Gastrocnemius medialis (tissue), 4 donors: ENCODE data around the gene SORBS1. TPM values are rescaled to one million over a fixed set of nuclear protein-coding genes. Genes with fewer than 3 reads are reported as not detected.

Source experiments
- ATAC-seq, 2 donors: fragments of 150-250 bp; one replicate each; pipeline ENCODE4 v1.9.1; 2016
- DNase-seq, 2 donors: peaks; one replicate each; pipeline ENCODE4 v3.0.0-alpha.2; 2019
- H3K27ac ChIP-seq, 4 donors: fragments of 200-600 bp; sonication (generic); 1 replicate in 1 of 4; 2 replicates in 3 of 4; pipeline ENCODE4 v1.5.1; 2016 to 2018; ENCODE audit warnings: mild to moderate bottlenecking in 2 of 4, moderate library complexity in 1 of 4
- H3K27me3 ChIP-seq, 3 donors: fragments of 200-600 bp; sonication (generic) in 2 of 3; 1 replicate in 1 of 3; 2 replicates in 2 of 3; pipeline versions ENCODE4 v1.5.1 to v1.6.0; 2016 to 2019; ENCODE audit warnings: mild to moderate bottlenecking in 1 of 3, moderate library complexity in 1 of 3
- H3K36me3 ChIP-seq, 2 donors: fragments of 200-600 bp; sonication (generic) in 1 of 2; one replicate each; pipeline ENCODE4 v1.5.1; 2017 to 2018
- H3K4me1 ChIP-seq, 2 donors: fragments of 200-600 bp; sonication (generic) in 1 of 2; one replicate each; pipeline ENCODE4 v1.5.1; 2016 to 2017; ENCODE audit warnings: mild to moderate bottlenecking in 2 of 2
- H3K4me3 ChIP-seq, 4 donors: fragments of 200-600 bp; sonication (generic) in 3 of 4; 1 replicate in 1 of 4; 2 replicates in 3 of 4; pipeline ENCODE4 v1.5.1; 2016 to 2019; ENCODE audit warnings: mild to moderate bottlenecking in 2 of 4
- H3K9me3 ChIP-seq, 3 donors: fragments of 200-600 bp; sonication (generic) in 2 of 3; 1 replicate in 1 of 3; 2 replicates in 2 of 3; pipeline ENCODE4 v1.5.1; 2016 to 2019
- POLR2A ChIP-seq, 2 donors: fragments of 450-650 bp; IDR thresholded peaks; one replicate each; pipeline ENCODE4 v1.6.1; 2017; ENCODE audit warnings: antibody characterized with exemption in 2 of 2, mild to moderate bottlenecking in 2 of 2, moderate library complexity in 2 of 2
- in situ Hi-C, 4 donors: fragments of 200-750 bp; cut with MboI; loops; one replicate each; pipeline versions ENCODE4 v1.15.0 to v1.8.0; 2017; ENCODE audit warnings: low sequenced_read_pairs in 4 of 4
- intact Hi-C: fragments of 100-400 bp; cut with DNase I; formaldehyde crosslinking; loops from one replicate; pipeline ENCODE4 v1.15.1; 2023; ENCODE audit warnings: low total_unique reads
- total RNA-seq, 4 donors: library from RNA; depleted of rRNA; stranded (reverse); fragments of >200 nt; gene quantifications; one replicate each; pipeline versions ENCODE4 v1.1.0 to v1.2.3, GENCODE V29; 2016
- TF ChIP-seq, protein P1 (sequence below), 5 experiments: fragments of 450-650 bp in 3 of 5; fragments of 200-600 bp in 2 of 5; sonication (generic) in 2 of 5; IDR thresholded peaks in 4 of 5; conservative IDR thresholded peaks in 1 of 5; 1 replicate in 4 of 5; 2 replicates in 1 of 5; pipeline ENCODE4 v1.5.1; 2016 to 2019; ENCODE audit warnings: antibody characterized with exemption in 5 of 5, mild to moderate bottlenecking in 3 of 5, moderate library complexity in 3 of 5

Gene SORBS1
- total RNA-seq, 4 donors from 2014 or later, result 146 to 331 (median 186) TPM

DNA sequence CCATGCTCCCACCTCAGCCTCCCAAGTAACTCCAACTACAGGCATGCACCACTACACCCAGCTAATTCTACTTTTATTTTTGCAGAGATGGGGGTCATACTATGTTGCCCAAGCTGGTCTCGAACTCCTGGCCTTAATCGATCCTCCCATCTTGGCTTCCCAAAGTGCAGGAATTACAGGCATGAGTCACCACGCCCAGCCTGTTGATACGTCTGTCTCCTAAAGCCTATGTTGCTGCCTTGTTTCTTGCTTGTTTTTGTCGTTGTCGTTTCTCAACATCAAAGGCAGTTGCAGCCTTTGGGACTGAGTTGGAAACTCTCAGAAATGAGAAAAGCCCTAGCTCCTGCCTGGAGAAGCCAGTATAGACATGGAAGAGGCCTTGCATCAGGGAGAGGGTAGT, 49.9 kb downstream of the SORBS1 start:
- Histone ChIP-seq H3K9me3 (no peaks in the 10 kb centered on the region), H3K4me3 (no peak overlapping the region), H3K36me3 (no peaks in the 10 kb centered on the region), H3K27me3 (no peaks in the 10 kb centered on the region), H3K27ac (peak overlapping the region; percentile 72 to 92 (median 80)), H3K4me1 (peaks cover 63 to 72% of the 10 kb centered on the region in 2 donors)
- intact Hi-C loops, result no loop called here
- in situ Hi-C loops, result no loop called here
- no peak for TF ChIP-seq POLR2A (IDR thresholded peaks at IDR 0.05)
- TF ChIP-seq, protein P1, sequence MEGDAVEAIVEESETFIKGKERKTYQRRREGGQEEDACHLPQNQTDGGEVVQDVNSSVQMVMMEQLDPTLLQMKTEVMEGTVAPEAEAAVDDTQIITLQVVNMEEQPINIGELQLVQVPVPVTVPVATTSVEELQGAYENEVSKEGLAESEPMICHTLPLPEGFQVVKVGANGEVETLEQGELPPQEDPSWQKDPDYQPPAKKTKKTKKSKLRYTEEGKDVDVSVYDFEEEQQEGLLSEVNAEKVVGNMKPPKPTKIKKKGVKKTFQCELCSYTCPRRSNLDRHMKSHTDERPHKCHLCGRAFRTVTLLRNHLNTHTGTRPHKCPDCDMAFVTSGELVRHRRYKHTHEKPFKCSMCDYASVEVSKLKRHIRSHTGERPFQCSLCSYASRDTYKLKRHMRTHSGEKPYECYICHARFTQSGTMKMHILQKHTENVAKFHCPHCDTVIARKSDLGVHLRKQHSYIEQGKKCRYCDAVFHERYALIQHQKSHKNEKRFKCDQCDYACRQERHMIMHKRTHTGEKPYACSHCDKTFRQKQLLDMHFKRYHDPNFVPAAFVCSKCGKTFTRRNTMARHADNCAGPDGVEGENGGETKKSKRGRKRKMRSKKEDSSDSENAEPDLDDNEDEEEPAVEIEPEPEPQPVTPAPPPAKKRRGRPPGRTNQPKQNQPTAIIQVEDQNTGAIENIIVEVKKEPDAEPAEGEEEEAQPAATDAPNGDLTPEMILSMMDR (IDR thresholded peaks at IDR 0.05 in 4 of 5, conservative IDR thresholded peaks at IDR 0.05 in 1 of 5), result no peak
- DNase-seq, result no peak
- ATAC-seq, result no peak

DNA sequence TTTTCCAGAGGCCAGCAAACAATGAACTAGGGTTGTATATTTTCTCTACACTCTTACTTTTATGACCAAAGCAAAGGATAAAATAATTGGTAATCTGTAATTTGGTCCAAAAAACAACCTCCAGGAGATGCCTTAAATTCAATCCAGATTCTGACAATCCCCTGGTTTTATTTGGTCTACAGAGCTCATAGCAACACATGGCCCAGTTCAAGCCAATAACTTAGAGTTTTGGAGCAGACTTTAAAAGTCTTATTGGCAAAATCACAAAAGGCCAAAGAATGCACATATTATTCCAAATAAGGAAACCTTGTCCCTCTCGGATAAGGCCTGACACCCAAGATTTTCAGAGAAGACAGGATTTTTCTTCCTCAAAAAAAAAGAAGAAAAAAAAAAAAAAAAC, 51.9 kb downstream of the SORBS1 start:
- Histone ChIP-seq H3K4me3 (peak overlapping the region in 3 of 4 donors; percentile 5 to 18 (median 6)), H3K27ac (peak overlapping the region; percentile 59 to 74 (median 62))

DNA sequence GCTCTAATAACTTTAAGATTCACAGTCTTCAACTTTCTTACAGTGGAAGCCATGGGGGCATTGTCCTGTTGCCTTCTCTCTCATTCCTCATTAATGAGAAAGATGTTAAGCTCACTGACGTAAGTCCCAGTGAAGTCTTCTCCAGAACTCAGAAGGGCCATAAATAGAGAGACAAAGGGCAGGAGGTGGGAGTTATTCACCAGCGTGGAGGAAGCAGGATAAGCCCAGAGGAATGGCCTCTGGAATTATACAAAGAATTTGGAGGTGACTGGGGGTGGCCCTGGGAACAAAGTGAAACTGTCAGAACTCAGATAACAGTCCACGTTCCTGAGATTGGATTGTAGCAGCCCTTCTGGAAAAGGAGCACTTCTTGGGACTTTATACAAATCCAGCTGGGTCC, 52.4 kb downstream of the SORBS1 start:
- peak overlapping the region; percentile 59 to 74 (median 62) for H3K27ac ChIP-seq
- H3K4me1 ChIP-seq, result peaks cover 58 to 79% of the 10 kb centered on the region in 2 donors
- ATAC-seq, result peak in 1 of 2 donors; percentile 7
- no peaks in the 10 kb centered on the region for H3K9me3 ChIP-seq
- in situ Hi-C loops, result no loop called here
- H3K27me3 ChIP-seq, result no peaks in the 10 kb centered on the region
- DNase-seq, result no peak
- peak overlapping the region in 3 of 4 donors; percentile 5 to 18 (median 6) for H3K4me3 ChIP-seq
- intact Hi-C loops, result no loop called here
- TF ChIP-seq POLR2A (IDR thresholded peaks at IDR 0.05), result no peak
- TF ChIP-seq, protein P1 (IDR thresholded peaks at IDR 0.05 in 4 of 5, conservative IDR thresholded peaks at IDR 0.05 in 1 of 5), result no peak
- no peaks in the 10 kb centered on the region for H3K36me3 ChIP-seq

More for the DNA sequence above, 51.9 kb downstream of the SORBS1 start:
- intact Hi-C loops, result no loop called here
- H3K4me1 ChIP-seq, result peaks cover 62 to 79% of the 10 kb centered on the region in 2 donors
- no peaks in the 10 kb centered on the region for H3K36me3 ChIP-seq
- TF ChIP-seq, protein P1 (IDR thresholded peaks at IDR 0.05 in 4 of 5, conservative IDR thresholded peaks at IDR 0.05 in 1 of 5), result no peak
- no peak for TF ChIP-seq POLR2A (IDR thresholded peaks at IDR 0.05)
- H3K27me3 ChIP-seq, result no peaks in the 10 kb centered on the region
- DNase-seq, result no peak
- no peak for ATAC-seq
- H3K9me3 ChIP-seq, result no peaks in the 10 kb centered on the region
- in situ Hi-C loops, result no loop called here

DNA sequence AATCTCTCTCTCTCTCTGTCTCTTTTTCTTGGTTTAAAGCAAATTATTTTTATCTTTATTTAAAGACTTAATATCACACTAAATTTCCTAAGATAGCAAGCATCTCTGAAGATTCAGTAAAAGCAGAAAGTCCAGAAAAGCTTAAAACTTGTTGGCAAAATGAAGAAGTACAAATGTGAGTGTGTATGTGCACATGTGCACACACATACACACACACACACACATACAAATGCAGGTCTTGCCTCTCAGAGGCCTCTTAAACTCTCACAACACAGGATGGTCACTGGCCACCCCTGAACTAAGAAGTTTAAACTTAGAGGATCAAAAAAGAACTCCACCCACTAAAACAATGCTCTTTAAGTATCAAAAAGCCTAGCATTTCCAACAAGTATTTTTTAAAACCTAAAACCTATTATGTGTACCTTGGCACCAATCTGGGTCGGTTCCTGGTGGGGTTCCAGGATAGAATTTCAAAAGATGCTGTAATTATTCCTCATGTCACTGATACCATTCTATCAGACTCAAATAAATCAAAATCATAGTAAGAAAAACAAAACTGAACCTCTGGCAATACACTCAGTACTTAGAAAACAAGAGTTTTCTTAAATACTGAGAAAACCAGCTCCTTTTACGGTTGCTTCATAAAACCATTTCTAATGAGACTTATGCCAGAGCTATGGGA, 55.0 kb downstream of the SORBS1 start:
- in situ Hi-C loops, result no loop called here
- H3K4me1 ChIP-seq, result peaks cover 59 to 80% of the 10 kb centered on the region in 2 donors

More for the DNA sequence above, 55.0 kb downstream of the SORBS1 start:
- DNase-seq (no peak), ATAC-seq (no peak)
- Histone ChIP-seq H3K27me3 (no peaks in the 10 kb centered on the region), H3K36me3 (no peaks in the 10 kb centered on the region), H3K27ac (peak overlapping the region; percentile 10 to 39 (median 25)), H3K9me3 (no peaks in the 10 kb centered on the region), H3K4me3 (no peak overlapping the region)
- intact Hi-C loops, result no loop called here
- TF ChIP-seq POLR2A (IDR thresholded peaks at IDR 0.05), result no peak
- TF ChIP-seq, protein P1 (IDR thresholded peaks at IDR 0.05 in 4 of 5, conservative IDR thresholded peaks at IDR 0.05 in 1 of 5), result no peak
